Tibial artery (tissue), 4 donors: ENCODE measurements around the gene CTSD.

Experiments
- DNase-seq, 2 donors: peaks; one replicate each; pipeline ENCODE4 v3.0.0-alpha.2; 2019
- H3K27ac ChIP-seq, 2 donors: fragments of 200-600 bp; sonication (generic) in 1 of 2; 1 replicate in 1 of 2; 2 replicates in 1 of 2; pipeline ENCODE4 v1.5.1; 2018 to 2019; ENCODE audit warnings: mild to moderate bottlenecking in 1 of 2
- H3K27me3 ChIP-seq, 2 donors: fragments of 200-600 bp; sonication (generic) in 1 of 2; one replicate each; pipeline versions ENCODE4 v1.5.1 to v1.6.0; 2016 to 2019
- H3K36me3 ChIP-seq, 3 donors: fragments of 200-600 bp; sonication (generic) in 2 of 3; one replicate each; pipeline ENCODE4 v1.5.1; 2016 to 2019; ENCODE audit warnings: mild to moderate bottlenecking in 2 of 3
- H3K4me1 ChIP-seq, 4 donors: fragments of 200-600 bp; sonication (generic) in 2 of 4; 1 replicate in 3 of 4; 2 replicates in 1 of 4; pipeline ENCODE4 v1.5.1; 2016 to 2019
- H3K4me3 ChIP-seq, 2 donors: fragments of 200-600 bp; sonication (generic) in 1 of 2; 1 replicate in 1 of 2; 2 replicates in 1 of 2; pipeline ENCODE4 v1.5.1; 2018 to 2019; ENCODE audit warnings: mild to moderate bottlenecking in 2 of 2
- H3K9me3 ChIP-seq, 3 donors: fragments of 200-600 bp; sonication (generic) in 1 of 3; one replicate each; pipeline ENCODE4 v1.5.1; 2016 to 2019
- CTCF ChIP-seq, 2 experiments: fragments of 200-600 bp in 1 of 2; fragments of 450-650 bp in 1 of 2; IDR thresholded peaks; one replicate each; pipeline ENCODE4 v1.5.1; 2017 to 2019; ENCODE audit warnings: antibody characterized with exemption in 2 of 2, mild to moderate bottlenecking in 1 of 2, moderate library complexity in 1 of 2
- intact Hi-C: fragments of 100-400 bp; cut with DNase I; formaldehyde crosslinking; loops from one replicate; pipeline ENCODE4 v1.15.0; 2023; ENCODE audit warnings: low total_unique reads

Gene CTSD

GRCh38 chr11:1727096-1727690 lies 36.5 kb downstream of the CTSD start:
- intact Hi-C loops: no loop called here
- H3K4me3 ChIP-seq: no peak overlapping the region

GRCh38 chr11:1719781-1720180 lies 43.9 kb downstream of the CTSD start:
- H3K27me3 ChIP-seq: peaks cover 0 to 9% of the 10 kb centered on the region in 2 donors
- H3K9me3 ChIP-seq: no peaks in the 10 kb centered on the region
- intact Hi-C loops: no loop called here
- TF ChIP-seq CTCF (IDR thresholded peaks at IDR 0.05): no peak
- H3K27ac ChIP-seq: no peak overlapping the region
- H3K36me3 ChIP-seq: no peaks in the 10 kb centered on the region
- peaks cover 0 to 22% (median 11%) of the 10 kb centered on the region in 4 donors for H3K4me1 ChIP-seq
- H3K4me3 ChIP-seq: no peak overlapping the region
- DNase-seq: no peak

More at GRCh38 chr11:1727096-1727690, 36.5 kb downstream of the CTSD start:
- TF ChIP-seq CTCF (IDR thresholded peaks at IDR 0.05): no peak
- DNase-seq: peak in 1 of 2 donors; percentile 42
- H3K27ac ChIP-seq: no peak overlapping the region
- no peaks in the 10 kb centered on the region for H3K9me3 ChIP-seq
- peaks cover 0 to 39% of the 10 kb centered on the region in 2 donors for H3K27me3 ChIP-seq
- no peaks in the 10 kb centered on the region for H3K36me3 ChIP-seq
- H3K4me1 ChIP-seq: no peaks in the 10 kb centered on the region

- Histone ChIP-seq H3K27me3 (peaks cover 0 to 7% of the 10 kb centered on the region in 2 donors), H3K4me1 (peaks cover 0 to 22% (median 11%) of the 10 kb centered on the region in 4 donors), H3K36me3 (no peaks in the 10 kb centered on the region), H3K4me3 (no peak overlapping the region), H3K27ac (peak overlapping the region in 1 of 2 donors; percentile 19), H3K9me3 (no peaks in the 10 kb centered on the region)
- DNase-seq: no peak
- TF ChIP-seq CTCF (IDR thresholded peaks at IDR 0.05): no peak
- intact Hi-C loops: no loop called here
These were observed 45.4 kb downstream of the CTSD start for GRCh38 chr11:1718326-1718725.

- TF ChIP-seq CTCF (IDR thresholded peaks at IDR 0.05): no peak
- peak overlapping the region in 1 of 2 donors; percentile 19 for H3K27ac ChIP-seq
- peak; percentile 40 to 90 for DNase-seq
These were observed 46.0 kb downstream of the CTSD start for GRCh38 chr11:1717745-1718144.

GRCh38 chr11:1714908-1715885 lies 48.5 kb downstream of the CTSD start:
- no peaks in the 10 kb centered on the region for H3K36me3 ChIP-seq
- H3K27ac ChIP-seq: no peak overlapping the region
- H3K9me3 ChIP-seq: peaks cover 0 to 6% (median 3%) of the 10 kb centered on the region in 3 donors
- no peaks in the 10 kb centered on the region for H3K27me3 ChIP-seq
- peak in 1 of 2 donors; percentile 48 for DNase-seq
- peaks cover 0 to 22% (median 11%) of the 10 kb centered on the region in 4 donors for H3K4me1 ChIP-seq
- intact Hi-C loops: no loop called here
- no peak overlapping the region for H3K4me3 ChIP-seq
- no peak for TF ChIP-seq CTCF (IDR thresholded peaks at IDR 0.05)

More at GRCh38 chr11:1717745-1718144, 46.0 kb downstream of the CTSD start:
- Histone ChIP-seq H3K36me3 (no peaks in the 10 kb centered on the region), H3K4me3 (no peak overlapping the region), H3K4me1 (peaks cover 0 to 22% (median 11%) of the 10 kb centered on the region in 4 donors), H3K9me3 (no peaks in the 10 kb centered on the region), H3K27me3 (peaks cover 0 to 4% of the 10 kb centered on the region in 2 donors)
- intact Hi-C loops: no loop called here
